GM23248 (cell line): ENCODE results near the gene SAMD7.

Experiments
- EZH2 ChIP-seq: fragments of 200-600 bp; sonication (generic); IDR thresholded peaks from 2 replicates; pipeline ENCODE4 v1.6.1; 2018; ENCODE audit warnings: antibody characterized with exemption, mild to moderate bottlenecking; ENCODE audit not compliant: insufficient read depth, poor library complexity, severe bottlenecking
- EZH2phosphoT487 ChIP-seq: fragments of 200-600 bp; sonication (generic); IDR thresholded peaks from 2 replicates; pipeline ENCODE4 v1.6.1; 2018; ENCODE audit warnings: antibody characterized with exemption, moderate library complexity, mild to moderate bottlenecking, low read depth; ENCODE audit not compliant: insufficient read depth

GRCh38 chr3:169864270-169864669 is 47.1 kb upstream of the SAMD7 start:
- TF ChIP-seq EZH2 (no peak), EZH2phosphoT487 (no peak)
